Endothelial cell of umbilical vein (primary cell): ENCODE measurements around the gene CLTCL1. TPM values are rescaled to one million over a fixed set of nuclear protein-coding genes. Genes with fewer than 3 reads are reported as not detected.

Source experiments
- BruUV-seq: library from RNA; stranded (reverse); fragments of 400-500 nt; replicated peaks from 2 replicates; lab custom pipeline; 2021; lab: Mats Ljungman, UMichigan
- CTCF ChIA-PET: fragments of 300-600, 350-600 bp; sonication (Branson Sonifier 250); formaldehyde crosslinking; loops from one replicate; lab custom pipeline; 2021; ENCODE audit warnings: antibody characterized with exemption, inconsistent platforms; lab: Charles Lee
- POLR2A ChIA-PET: fragments of 300-600, 350-600 bp; sonication (Branson Sonifier 250); formaldehyde crosslinking; loops from one replicate; lab custom pipeline; 2021; ENCODE audit warnings: antibody characterized with exemption, inconsistent platforms; lab: Charles Lee
- DNase-seq: peaks from one replicate; pipeline ENCODE4 v3.0.0-alpha.2; 2011; ENCODE audit warnings: low read depth, low spot score
- FAIRE-seq: peaks from 2 replicates; lab custom pipeline; 2011; peaks lifted over from hg19 to GRCh38; lab: Jason Lieb, UNC
- H2AFZ ChIP-seq: 2 replicates; pipeline ENCODE4 v1.6.0; 2012; ENCODE audit warnings: low read depth, low read length, control low read depth, inconsistent platforms
- H3K27ac ChIP-seq: 2 replicates; pipeline ENCODE4 v1.5.1; 2011; ENCODE audit warnings: low read depth, mild to moderate bottlenecking, control low read depth, low read length, moderate library complexity; ENCODE audit not compliant: insufficient read depth
- H3K27me3 ChIP-seq, 2 experiments: 2 replicates each; pipeline versions ENCODE4 v1.6.0 to v1.6.1; 2011; ENCODE audit warnings: low read length in 2 of 2, mixed read lengths in 1 of 2; ENCODE audit not compliant: control insufficient read depth in 2 of 2, insufficient read depth in 2 of 2
- H3K36me3 ChIP-seq, 2 experiments: 2 replicates in 1 of 2; 3 replicates in 1 of 2; pipeline ENCODE4 v1.5.1; 2011; ENCODE audit warnings: low read length in 2 of 2, mild to moderate bottlenecking in 1 of 2, moderate library complexity in 1 of 2; ENCODE audit not compliant: control insufficient read depth in 2 of 2, insufficient read depth in 2 of 2; ENCODE audit errors: extremely low read depth in 1 of 2
- H3K4me1 ChIP-seq: 3 replicates; pipeline ENCODE4 v1.5.1; 2011; ENCODE audit warnings: mild to moderate bottlenecking, low read length; ENCODE audit not compliant: control insufficient read depth, insufficient read depth; ENCODE audit errors: extremely low read depth
- H3K4me2 ChIP-seq: 2 replicates; pipeline ENCODE4 v1.6.1; 2011; ENCODE audit warnings: low read length, control low read depth, mixed read lengths; ENCODE audit not compliant: insufficient read depth
- H3K4me3 ChIP-seq, 3 experiments: fragments of 200-600 bp in 1 of 3; sonication (generic), shearing (Covaris generic) in 1 of 3; replicated peaks in 1 of 3; 2 replicates each; pipeline ENCODE4 v1.5.1; 2011 to 2016; ENCODE audit warnings: control low read depth in 3 of 3, low read length in 3 of 3, mild to moderate bottlenecking in 2 of 3, inconsistent platforms in 1 of 3, low read depth in 1 of 3, moderate library complexity in 1 of 3; ENCODE audit not compliant: insufficient read depth in 1 of 3
- H3K79me2 ChIP-seq: 2 replicates; pipeline ENCODE4 v1.6.0; 2012; ENCODE audit warnings: low read length, inconsistent platforms; ENCODE audit not compliant: control insufficient read depth, insufficient read depth
- H3K9ac ChIP-seq: replicated peaks from 2 replicates; pipeline ENCODE3; 2011; ENCODE audit warnings: low read length, control low read depth; ENCODE audit not compliant: insufficient read depth; ENCODE audit errors: extremely low read depth
- H3K9me1 ChIP-seq: replicated peaks from 3 replicates; pipeline ENCODE4 v1.6.0; 2011; ENCODE audit warnings: mild to moderate bottlenecking, low read length; ENCODE audit not compliant: control insufficient read depth, insufficient read depth; ENCODE audit errors: extremely low read depth
- H3K9me3 ChIP-seq: replicated peaks from 2 replicates; pipeline ENCODE4 v1.5.1; 2012; ENCODE audit warnings: low read length, inconsistent platforms; ENCODE audit not compliant: control insufficient read depth, insufficient read depth
- H4K20me1 ChIP-seq: replicated peaks from 2 replicates; pipeline ENCODE3; 2011; ENCODE audit warnings: mild to moderate bottlenecking, low read length; ENCODE audit not compliant: control insufficient read depth, insufficient read depth; ENCODE audit errors: extremely low read depth
- CTCF ChIP-seq, 2 donors: IDR thresholded peaks; 1 replicate in 1 of 2; 2 replicates in 1 of 2; pipeline ENCODE4 v1.5.1; 2011; ENCODE audit warnings: low read length in 2 of 2, mild to moderate bottlenecking in 2 of 2, moderate library complexity in 2 of 2, control low read depth in 1 of 2, inconsistent platforms in 1 of 2, low read depth in 1 of 2; ENCODE audit not compliant: insufficient read depth in 1 of 2; ENCODE audit errors: extremely low read depth in 1 of 2
- EZH2 ChIP-seq: IDR thresholded peaks from 2 replicates; pipeline ENCODE4 v1.6.1; 2012; ENCODE audit warnings: borderline replicate concordance, low read depth, mild to moderate bottlenecking, moderate library complexity, low read length, inconsistent platforms; ENCODE audit not compliant: severe bottlenecking
- FOS ChIP-seq: IDR thresholded peaks from 2 replicates; pipeline ENCODE4 v1.6.1; 2011; ENCODE audit warnings: mild to moderate bottlenecking, low read length, moderate library complexity, borderline replicate concordance; ENCODE audit not compliant: insufficient read depth
- GATA2 ChIP-seq: IDR thresholded peaks from 2 replicates; pipeline ENCODE4 v1.7.0; 2011; ENCODE audit warnings: low read depth, mild to moderate bottlenecking, moderate library complexity, mixed read lengths, low read length; ENCODE audit not compliant: insufficient read length, insufficient read depth
- JUN ChIP-seq: IDR thresholded peaks from 2 replicates; pipeline ENCODE4 v1.6.1; 2011; ENCODE audit warnings: borderline replicate concordance, low read depth; ENCODE audit not compliant: insufficient read length, insufficient read depth
- MAX ChIP-seq: IDR thresholded peaks from 2 replicates; pipeline ENCODE4 v1.6.1; 2011; ENCODE audit not compliant: insufficient read depth, insufficient read length
- MYC ChIP-seq: IDR thresholded peaks from one replicate; pipeline ENCODE4 v1.6.1; 2011; ENCODE audit warnings: mild to moderate bottlenecking, low read depth, low read length
- POLR2A ChIP-seq: IDR thresholded peaks from 2 replicates; pipeline ENCODE4 v1.6.1; 2012; ENCODE audit warnings: low read depth, mild to moderate bottlenecking, control low read depth, low read length
- POLR2AphosphoS5 ChIP-seq: IDR thresholded peaks from 2 replicates; pipeline ENCODE4 v1.6.1; 2012; ENCODE audit warnings: low read depth, mild to moderate bottlenecking, control low read depth, low read length, moderate library complexity; ENCODE audit not compliant: insufficient read depth
- dilution Hi-C: fragments of 300-500 bp; cut with MboI; formaldehyde crosslinking; loops from one replicate; pipeline ENCODE4 v1.15.0; 2019; ENCODE audit warnings: low sequenced_read_pairs; ENCODE audit not compliant: extremely low pct_ligation_motif_present
- intact Hi-C: fragments of 100-400 bp; cut with micrococcal nuclease; formaldehyde crosslinking; loops from one replicate; pipeline ENCODE4 v1.10.0; 2022
- polyA plus RNA-seq, 4 experiments: library from polyadenylated mRNA; depleted of rRNA in 3 of 4; stranded (reverse) in 3 of 4; unstranded in 1 of 4; fragments of >200 nt; gene quantifications; 2 replicates each; pipeline versions ENCODE4 v1.2.1 to v1.2.3, GENCODE V29; 2011 to 2012; ENCODE audit warnings: missing spikeins in 1 of 4
- total RNA-seq: library from RNA; stranded (reverse); gene quantifications from 2 replicates; pipeline ENCODE4 v1.2.3, GENCODE V29; 2021

Gene CLTCL1
- total and polyA plus RNA-seq, 2 donors (not counting 3 experiments of a cell fraction or from before 2014, with no cell fraction given), result 5.0 to 6.2 TPM

- H3K9ac ChIP-seq, result no peak overlapping the region
- no peak overlapping the region for H3K4me3 ChIP-seq
- CTCF ChIA-PET, result no interaction called here
- intact Hi-C loops (no loop called here), dilution Hi-C loops (no loop called here)
- H3K4me2 ChIP-seq, result no peak overlapping the region
- no TSS peak for BruUV-seq
- no peaks in the 10 kb centered on the region for H3K9me1 ChIP-seq
- H4K20me1 ChIP-seq, result no peaks in the 10 kb centered on the region
- no peaks in the 10 kb centered on the region for H3K79me2 ChIP-seq
- no peak for DNase-seq
- no peaks in the 10 kb centered on the region for H3K27me3 ChIP-seq
- no peak for FAIRE-seq
- H2AFZ ChIP-seq, result no peak overlapping the region
- TF ChIP-seq CTCF (IDR thresholded peaks at IDR 0.05; ENCODE audit: extremely low read depth in 1 of 2, insufficient read depth in 1 of 2, low read depth in 1 of 2, low read length in 2 of 2) (no peak), EZH2 (no peak), MAX (no peak), FOS (no peak), POLR2AphosphoS5 (no peak), POLR2A (no peak), GATA2 (no peak), JUN (no peak), MYC (no peak)
- peaks cover 13 to 69% of the 10 kb centered on the region in 2 experiments for H3K36me3 ChIP-seq
- POLR2A ChIA-PET, result no interaction called here
- no peaks in the 10 kb centered on the region for H3K4me1 ChIP-seq
- H3K27ac ChIP-seq, result no peak overlapping the region
- H3K9me3 ChIP-seq, result no peaks in the 10 kb centered on the region
These were observed 154.6 kb downstream of the CLTCL1 start for GRCh38 chr22:19136915-19137314.
